ENCODE results near the gene REL. TPM values are rescaled to one million over a fixed set of nuclear protein-coding genes. Genes with fewer than 3 reads are reported as not detected.

Gene REL
- total and polyA plus RNA-seq, 9 of the 15 experiments (the other 6 are each of a cell fraction or from before 2014, with no cell fraction given) = 0.63 to 8.6 (median 6.3) TPM

GRCh38 chr2:60881047-60881932 lies at the start of gene REL (continued):
- TF ChIP-seq CTCFL (IDR thresholded peaks at IDR 0.05; ENCODE audit: borderline replicate concordance, insufficient read depth, low read depth, low read length, poor library complexity, severe bottlenecking) = no peak
- TF ChIP-seq ETV6 (IDR thresholded peaks at IDR 0.05; ENCODE audit: borderline replicate concordance in 1 of 2, low read depth in 2 of 2, low read length in 1 of 2) = no peak
- TF ChIP-seq ETV6 (CRISPR knock-in tag; IDR thresholded peaks at IDR 0.05; ENCODE audit: borderline replicate concordance) = no peak; the same call in 1 of the 2 replicates
- TF ChIP-seq ESRRB (CRISPR knock-in tag; IDR thresholded peaks at IDR 0.05; ENCODE audit: borderline replicate concordance) = no peak
- TF ChIP-seq MYC (IDR thresholded peaks at IDR 0.05; ENCODE audit: low read depth, low read length) = peak; percentile 42
- TF ChIP-seq MYC (CRISPR knock-in tag; IDR thresholded peaks at IDR 0.05; ENCODE audit: borderline replicate concordance, low read depth) = peak; percentile 49; the same call in 1 of the 2 replicates
- no peak for TF ChIP-seq ARNT (IDR thresholded peaks at IDR 0.05)
- TF ChIP-seq UBTF (IDR thresholded peaks at IDR 0.05; ENCODE audit: borderline replicate concordance in 1 of 2, low read depth in 2 of 2, low read length in 2 of 2) = peak; percentile 93 to 96
- TF ChIP-seq GABPB1 (CRISPR knock-in tag; IDR thresholded peaks at IDR 0.05) = peak; percentile 44; the same call in 1 of the 2 replicates
- TF ChIP-seq, protein P1, sequence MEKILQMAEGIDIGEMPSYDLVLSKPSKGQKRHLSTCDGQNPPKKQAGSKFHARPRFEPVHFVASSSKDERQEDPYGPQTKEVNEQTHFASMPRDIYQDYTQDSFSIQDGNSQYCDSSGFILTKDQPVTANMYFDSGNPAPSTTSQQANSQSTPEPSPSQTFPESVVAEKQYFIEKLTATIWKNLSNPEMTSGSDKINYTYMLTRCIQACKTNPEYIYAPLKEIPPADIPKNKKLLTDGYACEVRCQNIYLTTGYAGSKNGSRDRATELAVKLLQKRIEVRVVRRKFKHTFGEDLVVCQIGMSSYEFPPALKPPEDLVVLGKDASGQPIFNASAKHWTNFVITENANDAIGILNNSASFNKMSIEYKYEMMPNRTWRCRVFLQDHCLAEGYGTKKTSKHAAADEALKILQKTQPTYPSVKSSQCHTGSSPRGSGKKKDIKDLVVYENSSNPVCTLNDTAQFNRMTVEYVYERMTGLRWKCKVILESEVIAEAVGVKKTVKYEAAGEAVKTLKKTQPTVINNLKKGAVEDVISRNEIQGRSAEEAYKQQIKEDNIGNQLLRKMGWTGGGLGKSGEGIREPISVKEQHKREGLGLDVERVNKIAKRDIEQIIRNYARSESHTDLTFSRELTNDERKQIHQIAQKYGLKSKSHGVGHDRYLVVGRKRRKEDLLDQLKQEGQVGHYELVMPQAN (IDR thresholded peaks at IDR 0.05; ENCODE audit: borderline replicate concordance) = peak; percentile 54
- TF ChIP-seq LARP7 (IDR thresholded peaks at IDR 0.05) = no peak
- TF ChIP-seq MCM7 (IDR thresholded peaks at IDR 0.05) = no peak
- peak; percentile 78 for TF ChIP-seq GTF2E2 (tag; IDR thresholded peaks at IDR 0.05)
- TF ChIP-seq RAD51 (IDR thresholded peaks at IDR 0.05; ENCODE audit: borderline replicate concordance, low read depth) = no peak
- no peak for TF ChIP-seq ZNF77 (CRISPR knock-in tag; IDR thresholded peaks at IDR 0.05)
- TF ChIP-seq ZNF444 (CRISPR knock-in tag; IDR thresholded peaks at IDR 0.05) = no peak
- TF ChIP-seq CEBPB (tag; IDR thresholded peaks at IDR 0.05) = no peak
- TF ChIP-seq MIER1 (IDR thresholded peaks at IDR 0.05; ENCODE audit: low read depth) = no peak
- no peak for TF ChIP-seq ILF3 (IDR thresholded peaks at IDR 0.05; ENCODE audit: borderline replicate concordance)
- no peak for TF ChIP-seq ZBED1 (IDR thresholded peaks at IDR 0.05)
- TF ChIP-seq SOX6 (IDR thresholded peaks at IDR 0.05) = 0 out of 2 replicates have a peak, but pooled peaks have one; percentile 17
- peak; percentile 47 for TF ChIP-seq HNRNPLL (IDR thresholded peaks at IDR 0.05; ENCODE audit: low read depth, low read length, poor library complexity, severe bottlenecking)
